Upper lobe of left lung (tissue), 4 donors: Measurements from ENCODE around the gene AKAP6.

Source experiments
- EP300 ChIP-seq, 4 donors: sonication (generic); formaldehyde crosslinking; IDR thresholded peaks; one replicate each; pipeline ENCODE4 v1.5.1; 2017; ENCODE audit warnings: antibody characterized with exemption in 4 of 4, control low read depth in 2 of 4
- POLR2A ChIP-seq, 4 donors: fragments of 450-650 bp; IDR thresholded peaks; one replicate each; pipeline ENCODE4 v1.5.1; 2016 to 2017; ENCODE audit warnings: antibody characterized with exemption in 4 of 4, mild to moderate bottlenecking in 2 of 4
- POLR2AphosphoS5 ChIP-seq, 2 donors: sonication (generic); formaldehyde crosslinking; IDR thresholded peaks; one replicate each; pipeline ENCODE4 v1.5.1; 2017; ENCODE audit warnings: antibody characterized with exemption in 2 of 2
- TF ChIP-seq, protein P1 (sequence below), 6 experiments: fragments of 450-650 bp in 4 of 6; fragments of 200-600 bp in 2 of 6; sonication (generic) in 2 of 6; IDR thresholded peaks; one replicate each; pipeline ENCODE4 v1.5.1; 2016 to 2019; ENCODE audit warnings: antibody characterized with exemption in 6 of 6

DNA sequence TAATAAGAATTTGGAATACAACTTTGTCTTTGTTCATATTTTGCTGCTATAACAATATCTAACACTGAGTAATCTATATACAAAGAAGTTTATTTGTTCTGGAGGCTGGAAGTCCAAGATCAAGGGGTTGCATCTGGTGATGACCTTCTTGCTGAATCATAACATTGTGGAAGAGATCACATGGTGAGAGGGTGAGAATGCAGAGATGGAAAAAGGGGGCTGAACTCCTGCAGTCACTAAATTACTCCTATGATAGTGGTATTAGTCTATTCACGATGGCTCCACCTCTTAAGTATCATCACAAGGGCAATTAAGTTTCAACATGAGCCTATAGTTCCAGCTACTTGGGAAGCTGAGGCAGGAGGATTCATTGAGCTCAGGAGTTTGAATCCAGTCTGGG is 4.5 kb upstream of the AKAP6 start:
- no peak for TF ChIP-seq POLR2A (IDR thresholded peaks at IDR 0.05)
- TF ChIP-seq, protein P1, sequence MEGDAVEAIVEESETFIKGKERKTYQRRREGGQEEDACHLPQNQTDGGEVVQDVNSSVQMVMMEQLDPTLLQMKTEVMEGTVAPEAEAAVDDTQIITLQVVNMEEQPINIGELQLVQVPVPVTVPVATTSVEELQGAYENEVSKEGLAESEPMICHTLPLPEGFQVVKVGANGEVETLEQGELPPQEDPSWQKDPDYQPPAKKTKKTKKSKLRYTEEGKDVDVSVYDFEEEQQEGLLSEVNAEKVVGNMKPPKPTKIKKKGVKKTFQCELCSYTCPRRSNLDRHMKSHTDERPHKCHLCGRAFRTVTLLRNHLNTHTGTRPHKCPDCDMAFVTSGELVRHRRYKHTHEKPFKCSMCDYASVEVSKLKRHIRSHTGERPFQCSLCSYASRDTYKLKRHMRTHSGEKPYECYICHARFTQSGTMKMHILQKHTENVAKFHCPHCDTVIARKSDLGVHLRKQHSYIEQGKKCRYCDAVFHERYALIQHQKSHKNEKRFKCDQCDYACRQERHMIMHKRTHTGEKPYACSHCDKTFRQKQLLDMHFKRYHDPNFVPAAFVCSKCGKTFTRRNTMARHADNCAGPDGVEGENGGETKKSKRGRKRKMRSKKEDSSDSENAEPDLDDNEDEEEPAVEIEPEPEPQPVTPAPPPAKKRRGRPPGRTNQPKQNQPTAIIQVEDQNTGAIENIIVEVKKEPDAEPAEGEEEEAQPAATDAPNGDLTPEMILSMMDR (IDR thresholded peaks at IDR 0.05) = no peak
- no peak for TF ChIP-seq POLR2AphosphoS5 (IDR thresholded peaks at IDR 0.05)
- TF ChIP-seq EP300 (IDR thresholded peaks at IDR 0.05) = no peak
